ENCODE data around the gene DAAM1. TPM values are rescaled to one million over a fixed set of nuclear protein-coding genes. Genes with fewer than 3 reads are reported as not detected.

The DAAM1 gene
- total RNA-seq, 1 experiment from 2014 or later = 0.57 TPM

GRCh38 chr14:59271734-59272133 is 83.3 kb downstream of the DAAM1 start:
- DNase-seq (ENCODE audit: low read depth) = no peak
- in situ Hi-C loops (cut with HindIII; ENCODE audit: low pct_unique_long_range_greater_than_20kb, low sequenced_read_pairs) = no loop called here

- no peak for DNase-seq (ENCODE audit: low read depth)
- in situ Hi-C loops (cut with HindIII; ENCODE audit: low pct_unique_long_range_greater_than_20kb, low sequenced_read_pairs) = no loop called here
These were observed 84.2 kb downstream of the DAAM1 start for GRCh38 chr14:59272633-59273032.

GRCh38 chr14:59273737-59274136 is 85.3 kb downstream of the DAAM1 start:
- in situ Hi-C loops (cut with HindIII; ENCODE audit: low pct_unique_long_range_greater_than_20kb, low sequenced_read_pairs) = no loop called here
- no peak for DNase-seq (ENCODE audit: low read depth)

- peak; percentile 40 for DNase-seq (ENCODE audit: low read depth)
These were observed 86.5 kb downstream of the DAAM1 start for GRCh38 chr14:59274991-59275391.

GRCh38 chr14:59275668-59276067 is 87.2 kb downstream of the DAAM1 start:
- in situ Hi-C loops (cut with HindIII; ENCODE audit: low pct_unique_long_range_greater_than_20kb, low sequenced_read_pairs) = no loop called here
- DNase-seq (ENCODE audit: low read depth) = peak; percentile 56

More at GRCh38 chr14:59274991-59275391, 86.5 kb downstream of the DAAM1 start:
- in situ Hi-C loops (cut with HindIII; ENCODE audit: low pct_unique_long_range_greater_than_20kb, low sequenced_read_pairs) = no loop called here

- in situ Hi-C loops (cut with HindIII; ENCODE audit: low pct_unique_long_range_greater_than_20kb, low sequenced_read_pairs) = no loop called here
- DNase-seq (ENCODE audit: low read depth) = no peak
These were observed 87.8 kb downstream of the DAAM1 start for GRCh38 chr14:59276235-59276634.

- in situ Hi-C loops (cut with HindIII; ENCODE audit: low pct_unique_long_range_greater_than_20kb, low sequenced_read_pairs) = no loop called here
- no peak for DNase-seq (ENCODE audit: low read depth)
These were observed 89.2 kb downstream of the DAAM1 start for GRCh38 chr14:59277659-59278058.

- peak; percentile 69 for DNase-seq (ENCODE audit: low read depth)
- in situ Hi-C loops (cut with HindIII; ENCODE audit: low pct_unique_long_range_greater_than_20kb, low sequenced_read_pairs) = no loop called here
These were observed 89.6 kb downstream of the DAAM1 start for GRCh38 chr14:59278111-59278510.

GRCh38 chr14:59280961-59281360 is 92.5 kb downstream of the DAAM1 start:
- DNase-seq (ENCODE audit: low read depth) = no peak
- in situ Hi-C loops (cut with HindIII; ENCODE audit: low pct_unique_long_range_greater_than_20kb, low sequenced_read_pairs) = no loop called here

- in situ Hi-C loops (cut with HindIII; ENCODE audit: low pct_unique_long_range_greater_than_20kb, low sequenced_read_pairs) = no loop called here
- no peak for DNase-seq (ENCODE audit: low read depth)
These were observed 93.3 kb downstream of the DAAM1 start for GRCh38 chr14:59281609-59282377.

- DNase-seq (ENCODE audit: low read depth) = no peak
- in situ Hi-C loops (cut with HindIII; ENCODE audit: low pct_unique_long_range_greater_than_20kb, low sequenced_read_pairs) = no loop called here
These were observed 93.9 kb downstream of the DAAM1 start for GRCh38 chr14:59282378-59282765.

- in situ Hi-C loops (cut with HindIII; ENCODE audit: low pct_unique_long_range_greater_than_20kb, low sequenced_read_pairs) = no loop called here
- DNase-seq (ENCODE audit: low read depth) = peak; percentile 35
These were observed 94.9 kb downstream of the DAAM1 start for GRCh38 chr14:59283361-59283760.

- in situ Hi-C loops (cut with HindIII; ENCODE audit: low pct_unique_long_range_greater_than_20kb, low sequenced_read_pairs) = no loop called here
- DNase-seq (ENCODE audit: low read depth) = no peak
These were observed 95.6 kb downstream of the DAAM1 start for GRCh38 chr14:59284059-59284458.

GRCh38 chr14:59292028-59292427 is 103.6 kb downstream of the DAAM1 start:
- in situ Hi-C loops (cut with HindIII; ENCODE audit: low pct_unique_long_range_greater_than_20kb, low sequenced_read_pairs) = no loop called here
- no peak for DNase-seq (ENCODE audit: low read depth)

GRCh38 chr14:59292921-59293534 is 104.6 kb downstream of the DAAM1 start:
- in situ Hi-C loops (cut with HindIII; ENCODE audit: low pct_unique_long_range_greater_than_20kb, low sequenced_read_pairs) = no loop called here

GRCh38 chr14:59293935-59294661 is 105.6 kb downstream of the DAAM1 start:
- DNase-seq (ENCODE audit: low read depth) = no peak
- in situ Hi-C loops (cut with HindIII; ENCODE audit: low pct_unique_long_range_greater_than_20kb, low sequenced_read_pairs) = no loop called here

More at GRCh38 chr14:59292921-59293534, 104.6 kb downstream of the DAAM1 start:
- no peak for DNase-seq (ENCODE audit: low read depth)

GRCh38 chr14:59294662-59294992 is 106.2 kb downstream of the DAAM1 start:
- in situ Hi-C loops (cut with HindIII; ENCODE audit: low pct_unique_long_range_greater_than_20kb, low sequenced_read_pairs) = no loop called here
- no peak for DNase-seq (ENCODE audit: low read depth)

- in situ Hi-C loops (cut with HindIII; ENCODE audit: low pct_unique_long_range_greater_than_20kb, low sequenced_read_pairs) = no loop called here
- DNase-seq (ENCODE audit: low read depth) = no peak
These were observed 107.5 kb downstream of the DAAM1 start for GRCh38 chr14:59295951-59296350.

- DNase-seq (ENCODE audit: low read depth) = no peak
- in situ Hi-C loops (cut with HindIII; ENCODE audit: low pct_unique_long_range_greater_than_20kb, low sequenced_read_pairs) = no loop called here
These were observed 108.0 kb downstream of the DAAM1 start for GRCh38 chr14:59296508-59296907.

Data from Caki2 (cell line).